ENCODE results near the gene APPBP2. TPM values are rescaled to one million over a fixed set of nuclear protein-coding genes. Genes with fewer than 3 reads are reported as not detected.
"Not testable (repeated sequence)": the region's sequence is repeated elsewhere in the genome, so short reads cannot be mapped to it uniquely, and the experiment has no call there.

The APPBP2 gene
- total RNA-seq, 3 donors from 2014 or later: 31.0 to 50.1 (median 35.0) TPM

DNA sequence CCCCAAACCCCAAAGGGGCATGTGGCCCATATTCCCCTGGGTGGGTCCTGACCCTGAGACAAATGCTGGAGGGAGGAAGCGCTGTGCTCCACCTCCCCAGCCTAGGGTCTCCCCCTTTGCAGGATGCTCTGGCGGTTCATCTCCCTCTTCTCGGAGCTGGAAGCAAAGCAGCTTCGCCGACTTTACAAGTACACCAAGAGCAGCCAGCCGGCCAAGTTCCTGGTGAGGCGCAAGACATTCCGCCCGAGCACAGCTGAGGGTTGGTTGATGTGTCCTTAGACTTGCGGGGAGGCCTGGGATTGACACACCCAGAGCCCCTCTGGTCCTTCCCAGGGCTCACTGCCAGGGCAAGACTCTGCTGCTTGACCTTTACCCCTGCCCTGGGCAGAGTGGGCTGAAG lies 99.4 kb downstream of the APPBP2 start:
- Histone ChIP-seq H3K9me3 (no peaks in the 10 kb centered on the region), H3K4me1 (ENCODE audit: low read depth) (no peaks in the 10 kb centered on the region), H3K4me3 (no peak overlapping the region), H3K36me3 (ENCODE audit: low read depth) (no peaks in the 10 kb centered on the region)
- DNase-seq (no peak), ATAC-seq (no peak)
- no peak for TF ChIP-seq CTCF (IDR thresholded peaks at IDR 0.05)
- intact Hi-C loops (cut with DNase I, micrococcal nuclease): no loop called here

- peaks cover under 1% of the 10 kb centered on the region for H3K4me1 ChIP-seq (ENCODE audit: low read depth)
- DNase-seq (no peak), ATAC-seq (no peak)
- no peaks in the 10 kb centered on the region for H3K36me3 ChIP-seq (ENCODE audit: low read depth)
- intact Hi-C loops (cut with DNase I, micrococcal nuclease): no loop called here
- no peak overlapping the region for H3K4me3 ChIP-seq
- H3K9me3 ChIP-seq: no peaks in the 10 kb centered on the region
- TF ChIP-seq CTCF (IDR thresholded peaks at IDR 0.05): no peak
Observed at GRCh38 chr17:60425626-60426025, 100.4 kb downstream of the APPBP2 start.

- no peak for DNase-seq
- intact Hi-C loops (cut with DNase I, micrococcal nuclease): no loop called here
Observed at GRCh38 chr17:60423865-60424264, 102.2 kb downstream of the APPBP2 start.

DNA sequence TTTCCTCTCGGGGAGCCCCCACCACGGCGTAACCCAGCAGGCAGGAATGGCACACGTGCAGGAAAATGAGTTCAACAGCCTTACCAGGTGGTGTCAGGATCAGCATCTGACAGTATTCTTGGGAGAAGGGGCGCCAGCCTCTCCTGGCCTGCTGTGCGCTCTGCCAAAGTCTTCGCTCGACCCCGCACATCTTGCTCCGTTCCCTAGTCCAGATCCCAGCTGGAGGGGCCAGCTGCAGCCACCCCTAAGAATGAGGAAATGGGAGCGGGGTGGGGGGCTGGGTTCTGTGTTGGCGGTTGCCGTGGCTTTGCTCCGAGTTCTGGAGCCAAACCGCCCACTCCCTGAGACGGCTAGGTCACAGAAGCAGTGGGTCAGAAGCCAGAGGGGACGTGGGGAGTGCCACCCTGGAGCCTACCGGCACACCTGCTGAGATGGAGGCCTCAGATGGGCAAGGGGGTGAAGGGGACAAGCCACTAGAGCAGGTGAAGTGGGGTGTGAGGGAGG lies 103.8 kb downstream of the APPBP2 start, which contains the start of gene CHCT1:
TSS of gene CHCT1 (plus strand) at position 328 of the 504 bp plus-strand sequence. CDS start at position 432, 104 bp downstream.
- intact Hi-C loops (cut with DNase I, micrococcal nuclease): no loop called here
- H3K4me3 ChIP-seq: no peak within 1 kb of the TSS
- no peaks in the 10 kb centered on the region for H3K36me3 ChIP-seq (ENCODE audit: low read depth)
- no peaks in the 10 kb centered on the region for H3K9me3 ChIP-seq
- ATAC-seq: no peak
- DNase-seq: peak in 2 of 3 donors; percentile 9 to 34
- TF ChIP-seq CTCF (IDR thresholded peaks at IDR 0.05): no peak
- H3K4me1 ChIP-seq (ENCODE audit: low read depth): peaks cover 3% of the 10 kb centered on the region

More at GRCh38 chr17:60423865-60424264, 102.2 kb downstream of the APPBP2 start:
- no peak for ATAC-seq
- Histone ChIP-seq H3K4me3 (no peak overlapping the region), H3K36me3 (ENCODE audit: low read depth) (no peaks in the 10 kb centered on the region), H3K4me1 (ENCODE audit: low read depth) (peaks cover 3% of the 10 kb centered on the region), H3K9me3 (no peaks in the 10 kb centered on the region)
- no peak for TF ChIP-seq CTCF (IDR thresholded peaks at IDR 0.05)

DNA sequence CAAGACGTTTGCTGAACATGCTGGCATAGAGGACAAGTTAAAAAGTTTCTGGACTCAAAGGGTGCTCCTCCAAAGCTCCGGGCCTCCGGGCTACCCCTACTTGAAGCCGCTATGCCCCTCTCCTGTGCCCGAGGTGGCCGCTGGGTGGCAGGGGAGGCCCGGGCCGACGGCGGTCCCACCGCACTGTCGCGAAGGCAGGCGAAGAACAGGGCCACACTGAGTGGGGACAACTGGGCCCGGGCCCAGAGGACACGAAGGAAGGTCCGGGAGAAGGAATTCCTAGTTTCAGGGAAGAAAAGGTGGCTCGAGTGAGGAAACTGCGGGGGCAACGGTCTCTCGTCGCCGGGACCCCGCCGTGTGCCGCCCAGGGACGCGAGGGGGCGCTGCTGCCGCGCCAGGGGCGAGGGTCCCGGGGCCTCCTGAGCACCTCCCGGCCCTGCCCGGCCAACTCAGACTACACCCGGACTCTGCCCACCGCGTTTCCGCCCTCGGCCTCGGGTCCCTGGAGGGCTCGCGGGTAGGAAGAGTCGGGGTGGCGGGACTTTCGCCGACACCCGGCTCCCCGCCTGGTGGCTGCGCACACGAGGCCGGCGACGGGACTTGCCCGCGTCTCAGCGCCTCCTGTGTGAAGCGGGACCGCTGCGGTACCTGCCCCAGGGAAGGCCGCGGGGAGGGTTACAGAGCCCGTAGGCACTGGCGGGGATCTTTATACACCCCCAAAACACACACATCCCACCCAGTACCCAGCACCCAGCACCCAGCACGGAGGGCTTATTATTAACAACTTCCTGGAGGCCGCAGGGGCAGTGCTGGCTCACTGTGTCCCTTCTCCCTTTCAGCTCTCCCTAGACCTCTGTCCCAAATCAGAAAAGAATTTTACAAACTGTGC lies 104.5 kb downstream of the APPBP2 start:
- TF ChIP-seq CTCF (IDR thresholded peaks at IDR 0.05): peak; percentile 82
- intact Hi-C loops (cut with DNase I, micrococcal nuclease): no loop called here
- peaks cover 3% of the 10 kb centered on the region for H3K4me1 ChIP-seq (ENCODE audit: low read depth)
- DNase-seq: peak; percentile 64 to 82 (median 78)
- no peak overlapping the region for H3K4me3 ChIP-seq
- no peaks in the 10 kb centered on the region for H3K36me3 ChIP-seq (ENCODE audit: low read depth)
- H3K9me3 ChIP-seq: no peaks in the 10 kb centered on the region
- peak; percentile 95 for ATAC-seq

DNA sequence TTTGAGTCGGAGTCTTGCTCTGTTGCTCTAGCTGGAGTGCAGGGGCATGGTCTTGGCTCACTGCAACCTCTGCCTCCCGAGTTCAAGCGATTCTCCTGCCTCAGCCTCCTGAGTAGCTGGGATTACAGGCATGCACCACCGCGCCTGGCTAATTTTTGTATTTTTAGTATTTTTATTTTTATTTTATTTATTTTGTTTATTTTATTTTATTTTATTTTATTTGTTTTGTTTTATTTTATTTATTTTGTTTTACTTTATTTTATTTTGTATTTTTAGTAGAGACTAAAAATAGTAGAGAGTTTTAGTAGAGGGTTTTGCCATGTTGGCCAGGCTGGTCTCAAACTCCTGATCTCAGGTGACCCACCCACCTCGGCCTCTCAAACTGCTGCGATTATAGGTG lies 106.2 kb downstream of the APPBP2 start:
- H3K9me3 ChIP-seq; H3K4me1 ChIP-seq (ENCODE audit: low read depth); intact Hi-C loops (cut with DNase I, micrococcal nuclease); DNase-seq; H3K4me3 ChIP-seq; H3K36me3 ChIP-seq (ENCODE audit: low read depth); ATAC-seq: not testable (repeated sequence)

GRCh38 chr17:60419003-60419402 lies 107.0 kb downstream of the APPBP2 start:
- H3K4me3 ChIP-seq; H3K4me1 ChIP-seq (ENCODE audit: low read depth); intact Hi-C loops (cut with DNase I, micrococcal nuclease); H3K36me3 ChIP-seq (ENCODE audit: low read depth); ATAC-seq; H3K9me3 ChIP-seq; DNase-seq: not testable (repeated sequence)

Measured in mucosa of descending colon (tissue), 3 donors.